GM19099 (cell line): ENCODE measurements around the gene PACRG.

Experiments used
- POLR2A ChIP-seq: IDR thresholded peaks from 3 replicates; pipeline ENCODE4 v1.6.1; 2011; ENCODE audit warnings: low read depth; ENCODE audit not compliant: insufficient read length; ENCODE audit errors: extremely low read depth

The PACRG gene

DNA sequence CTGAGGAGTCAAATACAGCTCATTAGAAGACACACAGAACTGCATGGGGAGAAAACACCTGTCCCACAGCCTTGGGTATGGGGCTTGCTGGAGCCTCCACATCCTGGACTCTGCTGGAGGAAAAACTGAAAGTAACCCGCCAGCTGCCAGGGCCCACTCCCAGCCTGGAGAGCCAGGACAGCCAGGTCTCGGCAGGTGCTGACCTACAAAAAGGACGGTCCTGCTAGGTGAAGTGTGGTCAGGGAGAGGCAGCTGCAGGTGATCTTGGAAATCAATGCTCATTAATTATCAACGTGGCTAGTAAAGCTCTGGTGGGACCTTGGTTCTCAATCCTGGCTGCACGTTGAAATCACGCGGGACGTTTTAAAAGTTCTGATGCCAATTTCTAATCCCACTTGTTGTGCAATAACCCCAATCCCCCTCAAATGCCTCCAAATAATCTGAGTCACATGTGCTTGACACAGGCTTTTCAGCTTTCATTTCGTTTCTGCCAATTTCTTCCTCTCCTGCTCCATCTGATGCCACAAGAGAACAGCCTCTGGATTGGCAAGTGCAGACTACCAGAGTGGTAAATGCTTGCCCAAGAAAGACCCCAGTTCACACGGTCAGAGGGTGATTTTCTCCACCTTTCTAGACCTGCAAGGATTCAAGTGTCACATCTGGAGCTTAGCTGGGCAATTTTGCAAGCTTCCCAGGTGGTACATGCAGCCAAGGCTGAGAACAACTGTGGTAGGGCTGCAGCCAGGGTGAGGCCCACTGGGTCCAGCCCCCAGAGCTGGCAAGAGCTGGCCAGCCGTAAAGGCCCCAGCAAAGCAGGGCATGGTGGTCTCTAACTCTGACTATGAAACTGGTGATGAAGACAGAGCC is 434.5 kb downstream of the PACRG start:
- TF ChIP-seq POLR2A = no peak

DNA sequence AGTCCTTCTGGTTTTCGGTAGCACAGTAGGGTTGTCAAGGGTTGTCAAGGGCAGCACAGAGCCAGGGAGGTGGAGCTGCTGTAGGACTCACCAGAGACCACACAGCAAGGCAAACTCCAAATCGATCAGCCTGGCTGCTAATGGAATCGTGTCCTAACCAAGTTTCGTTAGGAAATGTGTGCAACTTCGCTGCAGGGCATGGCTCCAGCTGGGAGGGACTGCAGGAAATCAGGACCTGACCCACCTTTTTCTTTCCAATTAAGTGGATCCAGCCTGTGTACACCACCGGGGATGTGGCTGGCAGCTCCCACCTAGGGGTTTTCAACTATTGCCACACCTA is 435.1 kb downstream of the PACRG start:
- no peak for TF ChIP-seq POLR2A

GRCh38 chr6:163164175-163164900 is 436.6 kb downstream of the PACRG start:
- no peak for TF ChIP-seq POLR2A

DNA sequence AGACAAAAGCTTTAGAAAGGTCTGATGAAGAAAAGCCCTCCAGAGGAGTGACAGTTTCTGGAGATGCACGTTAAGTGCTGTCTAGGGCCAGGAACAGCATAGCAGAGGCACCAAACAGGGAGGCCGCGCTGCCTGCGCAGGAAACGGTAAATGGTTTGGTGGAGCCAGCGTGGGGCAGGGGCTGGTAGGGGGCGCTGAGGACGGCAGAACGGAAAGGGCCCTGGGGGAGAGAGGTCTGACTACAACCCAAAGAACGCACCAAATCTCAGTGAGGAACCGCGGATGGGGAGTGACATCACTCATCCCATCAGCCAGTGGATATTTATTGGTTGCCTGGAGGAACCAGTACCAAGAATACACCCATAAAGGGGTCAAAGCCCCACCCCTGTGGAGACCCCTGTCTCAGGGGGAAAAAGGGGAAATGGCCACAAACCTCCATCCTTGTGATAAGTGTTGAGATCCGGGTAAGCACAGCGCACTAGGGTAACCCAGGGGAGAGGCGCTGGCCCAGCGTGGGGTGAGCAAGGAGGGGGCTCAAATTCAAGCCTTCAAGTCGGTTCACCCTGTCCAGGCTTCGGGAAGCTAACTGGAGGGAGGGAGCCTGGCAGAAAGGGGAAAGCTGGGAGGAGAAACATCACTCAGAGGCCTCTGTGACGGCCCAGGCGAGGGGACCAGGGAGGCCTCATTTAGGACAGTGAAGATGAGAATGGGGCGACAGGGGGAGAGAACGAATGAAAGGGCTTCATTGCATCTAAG is 437.6 kb downstream of the PACRG start:
- no peak for TF ChIP-seq POLR2A

DNA sequence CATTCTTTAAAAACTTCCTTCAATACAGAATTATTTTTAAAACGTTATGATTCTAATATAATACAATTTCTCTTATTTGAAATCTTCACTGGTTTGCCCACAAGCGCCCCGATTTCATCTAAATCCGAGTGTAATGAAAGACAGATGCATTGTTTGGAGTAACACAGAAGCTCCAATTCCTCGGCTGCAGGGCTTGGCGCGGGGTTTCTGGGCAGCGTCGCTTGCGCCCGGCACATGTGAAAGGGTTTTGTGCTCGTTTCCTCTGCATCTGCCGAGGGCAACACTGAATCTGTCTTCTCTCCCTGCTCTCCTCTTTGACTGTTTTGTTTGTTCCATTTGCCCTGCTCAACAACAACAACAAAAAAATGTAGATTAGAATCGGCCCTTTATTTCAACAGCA is 438.1 kb downstream of the PACRG start:
- no peak for TF ChIP-seq POLR2A

- TF ChIP-seq POLR2A = no peak
Measured at GRCh38 chr6:163166507-163166906, 438.7 kb downstream of the PACRG start.

DNA sequence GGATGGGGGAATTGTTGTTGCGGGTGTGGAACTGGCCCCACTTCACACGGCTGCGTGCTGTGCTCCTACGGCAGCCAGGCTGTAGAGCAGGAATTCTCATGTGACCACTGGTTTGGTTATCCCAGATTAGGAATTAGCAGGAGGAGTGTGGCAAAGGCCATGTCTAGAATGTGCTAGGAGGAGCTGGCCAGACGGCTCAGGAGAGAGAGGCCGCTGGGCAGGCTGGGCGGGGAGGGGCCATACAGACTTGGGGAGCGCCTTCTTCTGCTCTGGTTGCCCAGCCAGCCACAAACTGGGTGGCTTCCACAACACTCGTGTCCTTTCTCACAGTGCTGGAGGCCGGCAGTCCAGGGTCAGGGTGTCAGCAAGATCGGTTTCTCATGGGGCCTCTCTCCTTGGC is 441.7 kb downstream of the PACRG start:
- no peak for TF ChIP-seq POLR2A

- TF ChIP-seq POLR2A = no peak
Measured at GRCh38 chr6:163170294-163170883, 442.6 kb downstream of the PACRG start.

GRCh38 chr6:163173741-163174140 is 446.0 kb downstream of the PACRG start:
- no peak for TF ChIP-seq POLR2A

- no peak for TF ChIP-seq POLR2A
Measured at GRCh38 chr6:163175301-163175700, 447.5 kb downstream of the PACRG start.

DNA sequence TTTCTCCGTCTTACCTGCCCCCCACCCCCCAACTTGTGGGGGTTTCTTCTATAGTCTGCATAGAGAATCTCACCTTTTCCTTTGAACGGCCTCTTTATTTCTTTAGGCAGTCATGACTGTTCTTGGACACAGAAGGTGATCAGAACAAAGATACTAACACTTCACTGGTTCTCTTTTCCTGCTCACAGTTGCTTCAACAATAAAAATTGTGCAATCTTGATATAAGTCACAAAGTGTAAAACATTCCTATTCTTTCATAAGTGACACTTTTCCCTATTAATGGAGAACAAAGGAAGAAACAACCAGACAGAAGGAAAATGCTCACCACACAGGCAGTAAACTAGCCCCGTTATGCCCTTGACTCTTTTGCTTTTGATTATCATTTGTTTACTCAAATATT is 448.3 kb downstream of the PACRG start:
- TF ChIP-seq POLR2A = no peak

- no peak for TF ChIP-seq POLR2A
Measured at GRCh38 chr6:163177007-163177406, 449.2 kb downstream of the PACRG start.

DNA sequence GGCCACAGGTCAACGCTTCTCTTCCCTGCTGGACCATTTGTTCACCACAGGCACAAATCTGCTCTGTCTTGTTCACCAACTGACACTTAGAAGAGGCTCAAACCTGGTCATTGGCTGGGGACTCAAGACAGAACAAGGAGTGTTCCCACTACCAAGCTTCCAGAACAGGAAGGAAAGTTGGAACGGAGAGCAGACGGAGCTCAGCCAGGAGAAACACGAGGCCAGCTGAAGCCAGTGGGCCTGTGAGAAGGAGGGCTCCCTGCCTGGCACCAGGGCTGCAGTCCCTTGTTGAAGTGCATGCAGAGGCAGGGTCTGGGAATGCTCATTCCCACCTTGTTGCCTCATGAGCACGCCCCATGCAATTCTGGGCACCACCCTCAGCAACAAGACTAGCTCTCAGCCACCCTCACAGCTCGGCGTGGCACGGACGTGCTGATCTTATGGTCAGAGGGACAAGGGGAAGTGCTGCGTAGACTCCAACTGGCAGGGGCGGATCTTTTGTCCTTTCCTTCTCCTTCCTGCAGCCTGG is 450.2 kb downstream of the PACRG start:
- no peak for TF ChIP-seq POLR2A

GRCh38 chr6:163179061-163179460 is 451.3 kb downstream of the PACRG start:
- TF ChIP-seq POLR2A = no peak

DNA sequence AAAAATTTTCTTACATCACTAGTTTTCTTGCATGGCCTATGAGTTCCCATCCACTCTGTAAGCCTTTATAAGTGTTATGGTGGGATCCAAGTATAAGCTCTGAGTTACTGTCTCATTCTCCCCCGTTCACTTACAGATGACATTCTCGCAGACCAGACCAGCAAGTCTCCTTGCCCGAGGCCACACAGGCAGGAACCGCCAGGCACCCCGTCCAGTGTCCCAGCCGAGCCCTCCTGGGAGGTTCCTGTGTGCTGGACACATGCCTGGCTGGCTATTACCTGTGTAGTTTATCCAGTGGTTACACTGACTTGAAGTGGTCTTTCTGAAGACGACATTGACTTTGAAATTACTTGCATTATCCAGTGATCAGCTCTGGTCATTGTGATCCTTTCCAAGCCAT is 451.9 kb downstream of the PACRG start:
- no peak for TF ChIP-seq POLR2A
